ENCODE data around the gene RPGRIP1. TPM values are rescaled to one million over a fixed set of nuclear protein-coding genes. Genes with fewer than 3 reads are reported as not detected.
A peak's percentile ranks its signal among the peaks of the same experiment; 100 is the strongest.
"Not testable (repeated sequence)": the region's sequence is repeated elsewhere in the genome, so short reads cannot be mapped to it uniquely, and the experiment has no call there.

RPGRIP1 gene
- total and polyA plus RNA-seq, 5 donors from 2014 or later, result 0.10 TPM; not detected in 4

GRCh38 chr14:21287168-21287567, 7.3 kb downstream of the RPGRIP1 start:
- Mint-ChIP-seq H3K4me3 (no peak overlapping the region), H3K4me1 (no peaks in the 10 kb centered on the region), H3K27ac (no peak overlapping the region), H3K36me3 (no peaks in the 10 kb centered on the region), H3K27me3 (peaks cover 26% of the 10 kb centered on the region), H3K9me3 (no peaks in the 10 kb centered on the region)
- ATAC-seq (ENCODE audit: low read depth in 2 of 2) (no peak), DNase-seq (no peak)
- H3K36me3 ChIP-seq (ENCODE audit: control insufficient read depth, insufficient read depth, low read length), result no peaks in the 10 kb centered on the region
- no peak overlapping the region for H3K4me3 ChIP-seq (ENCODE audit: low read depth, low read length)
- H3K27me3 ChIP-seq (ENCODE audit: control insufficient read depth, insufficient read depth, low read length), result no peaks in the 10 kb centered on the region
- H3K9me3 ChIP-seq (ENCODE audit: control insufficient read depth in 2 of 2, low read length in 2 of 2), result no peaks in the 10 kb centered on the region
- no peaks in the 10 kb centered on the region for H3K4me1 ChIP-seq (ENCODE audit: control insufficient read depth, insufficient read depth, low read length, poor library complexity, severe bottlenecking)
- no peak overlapping the region for H3K27ac ChIP-seq (ENCODE audit: insufficient read depth, low read length, poor library complexity, severe bottlenecking)

GRCh38 chr14:21294026-21294425, 14.1 kb downstream of the RPGRIP1 start:
- H3K27ac Mint-ChIP-seq; H3K36me3 Mint-ChIP-seq; H3K4me3 Mint-ChIP-seq; H3K4me1 ChIP-seq (ENCODE audit: control insufficient read depth, insufficient read depth, low read length, poor library complexity, severe bottlenecking); H3K27ac ChIP-seq (ENCODE audit: insufficient read depth, low read length, poor library complexity, severe bottlenecking); ATAC-seq (ENCODE audit: low read depth in 2 of 2); H3K4me3 ChIP-seq (ENCODE audit: low read depth, low read length); H3K27me3 ChIP-seq (ENCODE audit: control insufficient read depth, insufficient read depth, low read length); DNase-seq; H3K9me3 Mint-ChIP-seq; H3K9me3 ChIP-seq (ENCODE audit: control insufficient read depth in 2 of 2, low read length in 2 of 2); H3K36me3 ChIP-seq (ENCODE audit: control insufficient read depth, insufficient read depth, low read length); H3K4me1 Mint-ChIP-seq: not testable (repeated sequence)
- peaks cover 11% of the 10 kb centered on the region for H3K27me3 Mint-ChIP-seq

GRCh38 chr14:21298358-21298757, 18.5 kb downstream of the RPGRIP1 start:
- Histone ChIP-seq H3K36me3 (ENCODE audit: control insufficient read depth, insufficient read depth, low read length) (no peaks in the 10 kb centered on the region), H3K27ac (ENCODE audit: insufficient read depth, low read length, poor library complexity, severe bottlenecking) (no peak overlapping the region), H3K4me1 (ENCODE audit: control insufficient read depth, insufficient read depth, low read length, poor library complexity, severe bottlenecking) (peaks cover 4% of the 10 kb centered on the region), H3K9me3 (ENCODE audit: control insufficient read depth in 2 of 2, low read length in 2 of 2) (no peaks in the 10 kb centered on the region), H3K27me3 (ENCODE audit: control insufficient read depth, insufficient read depth, low read length) (peaks cover 11% of the 10 kb centered on the region), H3K4me3 (ENCODE audit: low read depth, low read length) (no peak overlapping the region)
- peaks cover 43% of the 10 kb centered on the region for H3K27me3 Mint-ChIP-seq
- peaks cover 0 to 7% (median 4%) of the 10 kb centered on the region in 4 donors for H3K4me1 Mint-ChIP-seq
- no peak overlapping the region for H3K27ac Mint-ChIP-seq
- no peak overlapping the region for H3K4me3 Mint-ChIP-seq
- no peaks in the 10 kb centered on the region for H3K36me3 Mint-ChIP-seq
- no peak for DNase-seq
- peaks cover 0 to 2% (median 0%) of the 10 kb centered on the region in 7 donors for H3K9me3 Mint-ChIP-seq
- ATAC-seq (ENCODE audit: low read depth in 2 of 2), result no peak

- no peak overlapping the region for H3K4me3 ChIP-seq (ENCODE audit: low read depth, low read length)
- peaks cover 11% of the 10 kb centered on the region for H3K27me3 ChIP-seq (ENCODE audit: control insufficient read depth, insufficient read depth, low read length)
- ATAC-seq (ENCODE audit: low read depth in 2 of 2) (no peak), DNase-seq (no peak)
- H3K9me3 Mint-ChIP-seq, result peaks cover 0 to 2% (median 0%) of the 10 kb centered on the region in 7 donors
- peaks cover 4% of the 10 kb centered on the region for H3K4me1 ChIP-seq (ENCODE audit: control insufficient read depth, insufficient read depth, low read length, poor library complexity, severe bottlenecking)
- peaks cover 46% of the 10 kb centered on the region for H3K27me3 Mint-ChIP-seq
- no peak overlapping the region for H3K4me3 Mint-ChIP-seq
- H3K9me3 ChIP-seq (ENCODE audit: control insufficient read depth in 2 of 2, low read length in 2 of 2), result no peaks in the 10 kb centered on the region
- H3K4me1 Mint-ChIP-seq, result peaks cover 0 to 7% (median 4%) of the 10 kb centered on the region in 4 donors
- no peaks in the 10 kb centered on the region for H3K36me3 ChIP-seq (ENCODE audit: control insufficient read depth, insufficient read depth, low read length)
- no peaks in the 10 kb centered on the region for H3K36me3 Mint-ChIP-seq
- H3K27ac ChIP-seq (ENCODE audit: insufficient read depth, low read length, poor library complexity, severe bottlenecking), result no peak overlapping the region
- H3K27ac Mint-ChIP-seq, result no peak overlapping the region
Observed at GRCh38 chr14:21299562-21300130, 19.8 kb downstream of the RPGRIP1 start.

- Histone ChIP-seq H3K4me1 (ENCODE audit: control insufficient read depth, insufficient read depth, low read length, poor library complexity, severe bottlenecking) (peaks cover 4% of the 10 kb centered on the region), H3K27ac (ENCODE audit: insufficient read depth, low read length, poor library complexity, severe bottlenecking) (no peak overlapping the region), H3K36me3 (ENCODE audit: control insufficient read depth, insufficient read depth, low read length) (no peaks in the 10 kb centered on the region), H3K9me3 (ENCODE audit: control insufficient read depth in 2 of 2, low read length in 2 of 2) (no peaks in the 10 kb centered on the region), H3K4me3 (ENCODE audit: low read depth, low read length) (peak overlapping the region; percentile 53), H3K27me3 (ENCODE audit: control insufficient read depth, insufficient read depth, low read length) (peaks cover 11% of the 10 kb centered on the region)
- Mint-ChIP-seq H3K27ac (no peak overlapping the region), H3K36me3 (no peaks in the 10 kb centered on the region), H3K9me3 (peaks cover 0 to 2% (median 0%) of the 10 kb centered on the region in 7 donors), H3K27me3 (peaks cover 54% of the 10 kb centered on the region), H3K4me1 (peaks cover 0 to 7% (median 4%) of the 10 kb centered on the region in 4 donors), H3K4me3 (no peak overlapping the region)
- DNase-seq (peak in 1 of 3 donors; percentile 15), ATAC-seq (ENCODE audit: low read depth in 2 of 2) (peak in 1 of 2 donors; percentile 39)
Observed at GRCh38 chr14:21300892-21301291, 21.0 kb downstream of the RPGRIP1 start.

GRCh38 chr14:21302013-21302835, 22.3 kb downstream of the RPGRIP1 start:
- no peaks in the 10 kb centered on the region for H3K36me3 Mint-ChIP-seq
- peaks cover under 1 to 7% (median 4%) of the 10 kb centered on the region in 4 donors for H3K4me1 Mint-ChIP-seq
- H3K27ac Mint-ChIP-seq, result no peak overlapping the region

GRCh38 chr14:21302836-21303140, 22.9 kb downstream of the RPGRIP1 start:
- not testable (repeated sequence) for H3K4me3 Mint-ChIP-seq

More at GRCh38 chr14:21302013-21302835, 22.3 kb downstream of the RPGRIP1 start:
- H3K9me3 Mint-ChIP-seq, result peaks cover 0 to 2% (median 0%) of the 10 kb centered on the region in 7 donors
- Histone ChIP-seq H3K4me1 (ENCODE audit: control insufficient read depth, insufficient read depth, low read length, poor library complexity, severe bottlenecking) (peaks cover 4% of the 10 kb centered on the region), H3K27ac (ENCODE audit: insufficient read depth, low read length, poor library complexity, severe bottlenecking) (no peak overlapping the region), H3K27me3 (ENCODE audit: control insufficient read depth, insufficient read depth, low read length) (peaks cover 11% of the 10 kb centered on the region), H3K36me3 (ENCODE audit: control insufficient read depth, insufficient read depth, low read length) (no peaks in the 10 kb centered on the region), H3K9me3 (ENCODE audit: control insufficient read depth in 2 of 2, low read length in 2 of 2) (no peaks in the 10 kb centered on the region), H3K4me3 (ENCODE audit: low read depth, low read length) (no peak overlapping the region)
- DNase-seq (no peak), ATAC-seq (ENCODE audit: low read depth in 2 of 2) (no peak)
- H3K27me3 Mint-ChIP-seq, result peaks cover 54% of the 10 kb centered on the region
- no peak overlapping the region for H3K4me3 Mint-ChIP-seq

More at GRCh38 chr14:21302836-21303140, 22.9 kb downstream of the RPGRIP1 start:
- not testable (repeated sequence) for DNase-seq; H3K9me3 ChIP-seq (ENCODE audit: control insufficient read depth in 2 of 2, low read length in 2 of 2); ATAC-seq (ENCODE audit: low read depth in 2 of 2); H3K9me3 Mint-ChIP-seq; H3K36me3 Mint-ChIP-seq; H3K27ac Mint-ChIP-seq; H3K4me3 ChIP-seq (ENCODE audit: low read depth, low read length); H3K36me3 ChIP-seq (ENCODE audit: control insufficient read depth, insufficient read depth, low read length); H3K27ac ChIP-seq (ENCODE audit: insufficient read depth, low read length, poor library complexity, severe bottlenecking); H3K4me1 ChIP-seq (ENCODE audit: control insufficient read depth, insufficient read depth, low read length, poor library complexity, severe bottlenecking); H3K4me1 Mint-ChIP-seq
- peaks cover 51% of the 10 kb centered on the region for H3K27me3 Mint-ChIP-seq
- peaks cover 11% of the 10 kb centered on the region for H3K27me3 ChIP-seq (ENCODE audit: control insufficient read depth, insufficient read depth, low read length)
